Measurements from ENCODE around the gene GANAB.
"Not testable (repeated sequence)": the region's sequence is repeated elsewhere in the genome, so short reads cannot be mapped to it uniquely, and the experiment has no call there.

The GANAB gene

DNA sequence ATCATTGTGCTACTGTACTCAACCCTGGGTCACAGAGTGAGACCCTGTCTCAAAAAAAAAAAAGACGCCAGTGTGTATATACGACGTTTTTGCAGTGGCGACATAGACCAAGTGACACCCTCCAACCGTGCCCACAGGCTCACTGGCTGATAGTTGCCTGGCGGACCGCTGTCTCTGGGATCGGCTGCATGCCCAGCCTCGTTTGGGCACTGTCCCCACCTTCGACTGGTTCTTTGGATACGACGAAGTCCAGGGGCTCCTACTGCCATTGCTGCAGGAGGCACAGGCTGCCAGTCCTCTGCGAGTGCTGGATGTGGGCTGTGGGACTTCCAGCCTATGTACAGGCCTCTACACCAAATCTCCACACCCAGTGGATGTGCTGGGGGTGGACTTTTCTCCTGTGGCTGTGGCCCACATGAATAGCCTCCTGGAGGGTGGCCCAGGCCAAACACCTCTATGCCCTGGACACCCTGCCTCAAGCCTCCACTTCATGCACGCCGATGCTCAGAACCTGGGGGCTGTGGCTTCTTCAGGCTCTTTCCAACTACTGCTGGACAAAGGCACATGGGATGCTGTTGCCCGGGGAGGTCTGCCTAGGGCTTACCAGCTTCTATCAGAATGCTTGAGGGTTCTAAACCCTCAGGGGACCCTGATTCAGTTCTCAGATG, 20.0 kb upstream of the GANAB start:
- DNase-seq: no peak

DNA sequence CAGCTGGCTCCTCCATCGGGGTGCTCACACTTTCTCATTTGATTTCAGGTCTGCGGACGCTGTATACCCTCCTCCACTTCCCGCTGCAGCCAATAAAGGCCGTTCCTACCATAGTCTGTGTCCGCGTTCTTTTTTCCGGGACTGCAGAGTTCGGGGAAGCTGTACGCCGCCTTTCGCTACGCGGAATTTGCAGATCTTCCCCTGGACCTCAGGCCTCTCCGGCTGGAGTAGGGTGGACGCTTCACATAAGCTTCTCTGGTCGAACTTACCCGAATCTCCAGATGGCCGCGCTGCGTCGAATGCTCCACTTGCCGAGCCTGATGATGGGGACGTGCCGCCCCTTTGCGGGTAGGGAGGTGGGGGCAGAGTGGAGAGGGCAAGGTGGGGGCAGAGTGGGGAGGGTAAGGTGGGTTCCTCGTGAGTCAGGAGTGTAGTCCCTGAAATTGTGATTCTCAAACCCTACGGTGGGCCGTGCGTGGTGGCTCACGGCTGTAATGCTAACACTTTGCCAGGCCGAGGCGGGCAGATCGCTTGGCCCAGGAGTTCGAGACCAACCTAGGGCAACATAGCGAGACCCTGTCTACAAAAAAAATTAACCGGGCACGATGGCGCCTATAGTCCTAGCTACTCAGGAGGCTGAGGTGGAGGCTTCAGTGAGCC, 19.3 kb upstream of the GANAB start:
- peak; percentile 57 for DNase-seq

DNA sequence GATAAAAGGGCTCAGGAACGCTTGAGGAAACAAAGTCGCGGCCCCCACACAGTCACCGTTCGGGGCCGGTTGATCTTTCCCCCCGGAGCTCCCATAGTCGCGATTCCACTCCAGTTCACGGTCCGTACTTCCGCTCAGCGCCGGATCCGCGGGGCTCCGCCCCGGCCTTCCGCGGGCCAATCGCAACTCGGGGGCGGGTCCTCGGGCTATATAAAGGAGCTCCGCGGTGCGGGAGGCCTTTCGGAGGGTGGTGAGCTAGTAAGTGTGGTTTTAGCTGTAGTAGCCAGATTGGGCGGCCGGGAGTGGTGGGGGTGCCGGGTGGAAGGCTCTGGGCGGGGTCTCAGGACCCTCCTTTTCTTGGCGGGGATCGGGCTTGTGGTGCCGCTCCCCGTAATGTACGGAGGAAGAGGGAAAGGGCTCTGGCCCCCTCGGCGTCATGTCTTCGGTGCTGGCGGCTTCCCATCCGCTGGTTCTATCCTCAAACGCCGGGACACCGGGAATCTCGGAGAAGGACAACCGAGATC, 18.7 kb upstream of the GANAB start, which contains the start of the genes C11orf98 and CSKMT:
Gene C11orf98, minus strand, starts transcription at position 136 of the 524 bp plus-strand sequence. Its CDS starts 41 bp downstream, at position 95.
Gene CSKMT, plus strand, starts transcription at position 238 of the 524 bp plus-strand sequence. CDS start 568 bp downstream, outside the sequence.
- peak; percentile 96 for DNase-seq

DNA sequence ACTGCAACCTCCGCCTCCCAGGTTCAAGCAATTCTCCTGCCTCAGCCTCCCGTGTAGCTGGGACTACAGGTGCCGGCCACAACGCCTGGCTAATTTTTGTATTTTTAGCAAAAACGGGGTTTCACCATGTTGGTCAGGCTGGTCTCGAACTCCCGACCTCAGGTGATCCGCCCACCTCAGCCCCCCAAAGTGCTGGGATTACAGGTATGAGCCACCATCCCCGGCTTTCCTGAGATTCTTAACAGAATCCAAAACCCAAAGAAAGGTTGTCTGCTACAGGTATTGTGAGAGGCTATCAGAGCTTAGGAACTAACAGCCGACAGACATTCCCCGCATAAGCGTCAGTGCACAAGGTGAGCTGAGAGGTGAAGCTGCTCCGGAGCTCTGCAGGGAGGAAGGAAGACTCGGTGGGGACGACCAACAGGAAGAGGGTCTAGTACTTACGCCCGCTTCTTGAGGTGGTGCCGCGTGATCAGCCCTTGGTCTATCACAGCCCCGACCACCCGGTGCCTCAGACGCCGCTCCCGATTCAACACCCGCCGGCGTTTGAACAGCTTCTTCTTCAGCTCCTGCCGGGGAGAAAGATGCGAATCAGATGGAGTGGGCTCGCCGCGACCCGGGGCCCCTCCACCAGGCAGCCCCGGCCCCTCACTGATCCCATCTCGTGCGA, 18.1 kb upstream of the GANAB start:
- DNase-seq: no peak

DNA sequence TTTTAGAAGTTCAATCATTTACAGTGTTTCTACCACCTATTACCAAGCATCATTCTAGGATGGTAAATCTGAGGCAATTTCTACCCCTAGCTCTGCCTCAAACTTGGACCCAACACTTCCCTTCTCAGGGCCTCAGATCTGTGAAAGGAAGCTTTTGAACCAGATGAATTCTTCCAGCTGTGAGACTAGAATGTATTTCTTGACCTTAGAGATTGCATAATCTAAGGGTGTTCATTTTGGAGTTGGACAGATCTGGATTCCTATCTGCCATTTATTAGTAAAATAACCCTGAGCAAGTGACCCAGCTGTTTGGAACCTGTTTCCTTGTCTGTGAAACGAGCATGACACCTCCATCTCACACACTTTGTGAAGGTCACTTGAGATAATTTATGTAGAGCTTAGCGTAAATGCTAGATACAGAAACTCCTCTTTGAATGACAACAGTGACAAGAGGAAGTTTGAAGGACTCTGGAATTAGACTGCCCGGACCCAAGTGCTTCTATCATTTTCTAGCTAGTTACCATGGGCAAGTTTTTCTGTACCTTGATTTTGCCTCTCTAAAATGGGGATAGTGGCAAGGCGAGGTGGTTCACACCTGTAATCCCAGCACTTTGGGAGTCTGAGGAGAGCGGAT, 10.5 kb upstream of the GANAB start:
- DNase-seq: no peak

DNA sequence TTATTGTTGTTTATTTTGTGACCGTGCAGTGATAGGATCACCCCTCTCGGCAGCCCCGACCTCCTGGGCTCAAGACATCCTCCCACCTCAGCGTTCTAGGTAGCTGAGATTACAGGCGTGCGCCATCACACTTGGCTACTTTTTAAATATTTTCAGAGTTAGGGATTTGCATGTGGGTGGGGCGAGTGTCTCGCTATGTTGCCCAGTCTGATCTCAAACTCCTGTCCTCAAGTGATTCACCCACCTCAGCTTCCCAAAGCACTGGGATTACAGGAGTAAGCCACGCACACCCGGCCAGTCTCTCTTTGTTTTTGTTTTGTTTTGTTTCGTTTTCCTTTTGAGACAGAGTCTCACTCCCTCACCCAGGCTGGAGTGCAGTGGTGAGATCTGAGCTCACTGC, 7.9 kb upstream of the GANAB start:
- DNase-seq: no peak

DNA sequence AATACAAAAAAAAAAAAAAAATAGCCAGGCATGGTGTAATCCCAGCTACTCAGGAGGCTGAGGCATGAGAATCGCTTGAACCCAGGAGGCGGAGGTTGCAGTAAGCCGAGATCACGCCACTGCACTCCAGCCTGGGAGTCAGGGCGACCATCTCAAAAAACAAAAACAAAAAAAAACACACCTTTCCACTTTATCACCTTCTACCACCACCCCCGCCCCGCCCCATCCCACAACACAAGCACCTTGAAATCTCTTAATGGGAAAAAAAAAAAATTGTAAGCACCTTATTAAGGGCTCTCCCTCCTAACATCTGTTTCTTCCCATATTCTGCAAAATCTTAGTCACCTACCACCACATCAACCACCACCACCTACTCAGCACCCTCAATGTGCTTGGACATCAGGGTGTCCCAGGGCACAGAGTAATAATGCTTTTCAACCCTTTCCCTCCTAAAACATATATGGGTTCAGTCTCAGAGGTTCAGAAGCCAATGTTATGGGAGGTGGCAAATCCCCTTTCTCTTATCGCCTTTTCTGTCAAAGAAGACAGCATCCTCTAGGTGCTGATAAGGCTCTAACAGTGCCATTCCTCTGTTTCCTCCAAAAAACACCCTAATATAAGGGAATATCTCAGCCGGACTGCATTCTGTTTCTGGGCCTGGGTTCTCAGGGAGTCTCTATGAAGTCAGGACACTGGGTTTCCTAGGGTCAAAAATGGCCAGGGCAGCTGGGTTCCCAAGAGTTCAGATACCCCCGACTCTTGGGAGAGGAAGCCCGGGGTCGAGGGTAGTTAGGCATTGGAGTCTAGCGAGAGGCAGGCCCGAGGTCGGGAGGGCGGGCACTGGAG, 6.0 kb upstream of the GANAB start:
- no peak for DNase-seq

DNA sequence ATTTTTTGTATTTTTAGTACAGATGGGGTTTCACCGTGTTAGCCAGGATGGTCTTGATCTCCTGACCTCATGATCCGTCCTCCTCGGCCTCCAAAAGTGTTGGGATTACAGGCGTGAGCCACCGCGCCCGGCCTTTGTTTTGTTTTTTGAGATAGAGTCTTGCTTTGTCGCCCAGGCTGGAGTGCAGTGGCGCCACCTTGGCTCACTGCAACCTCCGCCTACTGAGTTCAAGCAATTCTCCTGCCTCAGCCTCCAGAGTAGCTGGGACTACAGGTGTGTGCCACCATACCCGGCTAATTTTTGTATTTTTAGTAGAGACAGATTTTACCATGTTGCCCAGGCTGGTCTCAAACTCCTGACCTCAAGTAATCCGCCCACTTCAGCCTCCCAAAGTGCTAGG, 3.9 kb upstream of the GANAB start:
- not testable (repeated sequence) for DNase-seq

DNA sequence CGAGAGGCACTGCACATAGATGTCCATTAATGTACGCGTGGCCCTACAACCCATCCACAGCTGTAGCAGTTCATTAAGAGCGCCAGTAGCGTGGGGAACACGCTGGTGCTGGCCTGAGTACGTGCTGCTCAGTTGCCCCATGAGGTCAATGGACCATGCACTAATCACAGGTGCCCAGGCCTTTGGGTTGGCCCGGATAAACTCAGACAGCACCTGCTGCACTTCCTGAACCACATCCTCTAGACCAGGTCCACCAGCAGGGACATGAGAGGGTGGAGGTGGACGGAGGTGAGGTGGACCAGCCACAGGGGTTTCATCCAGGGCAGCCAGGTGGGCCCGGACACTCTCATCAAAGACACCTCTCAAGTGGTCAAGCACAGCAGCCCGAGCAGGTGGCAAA, 3.1 kb upstream of the GANAB start:
- DNase-seq: no peak

DNA sequence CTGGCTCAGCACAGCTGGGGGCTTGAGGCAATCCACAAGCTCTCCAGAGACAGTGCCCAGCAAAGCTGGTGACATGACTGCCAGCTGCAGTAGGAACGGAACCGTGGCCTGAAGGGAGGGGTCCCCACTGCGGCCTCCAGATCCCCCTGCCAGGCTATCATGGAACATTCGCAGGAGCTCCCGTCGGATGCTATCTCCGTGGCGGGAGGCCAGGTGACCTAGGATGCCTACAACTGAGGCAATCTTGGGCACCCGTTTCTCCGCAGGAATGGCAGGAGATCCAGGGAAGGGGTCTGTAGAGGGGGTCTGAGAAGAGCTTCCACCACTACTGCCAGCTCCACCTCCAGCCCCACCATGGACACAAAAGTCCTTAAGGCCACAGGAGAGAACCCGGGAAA, 2.6 kb upstream of the GANAB start:
- DNase-seq: no peak

DNA sequence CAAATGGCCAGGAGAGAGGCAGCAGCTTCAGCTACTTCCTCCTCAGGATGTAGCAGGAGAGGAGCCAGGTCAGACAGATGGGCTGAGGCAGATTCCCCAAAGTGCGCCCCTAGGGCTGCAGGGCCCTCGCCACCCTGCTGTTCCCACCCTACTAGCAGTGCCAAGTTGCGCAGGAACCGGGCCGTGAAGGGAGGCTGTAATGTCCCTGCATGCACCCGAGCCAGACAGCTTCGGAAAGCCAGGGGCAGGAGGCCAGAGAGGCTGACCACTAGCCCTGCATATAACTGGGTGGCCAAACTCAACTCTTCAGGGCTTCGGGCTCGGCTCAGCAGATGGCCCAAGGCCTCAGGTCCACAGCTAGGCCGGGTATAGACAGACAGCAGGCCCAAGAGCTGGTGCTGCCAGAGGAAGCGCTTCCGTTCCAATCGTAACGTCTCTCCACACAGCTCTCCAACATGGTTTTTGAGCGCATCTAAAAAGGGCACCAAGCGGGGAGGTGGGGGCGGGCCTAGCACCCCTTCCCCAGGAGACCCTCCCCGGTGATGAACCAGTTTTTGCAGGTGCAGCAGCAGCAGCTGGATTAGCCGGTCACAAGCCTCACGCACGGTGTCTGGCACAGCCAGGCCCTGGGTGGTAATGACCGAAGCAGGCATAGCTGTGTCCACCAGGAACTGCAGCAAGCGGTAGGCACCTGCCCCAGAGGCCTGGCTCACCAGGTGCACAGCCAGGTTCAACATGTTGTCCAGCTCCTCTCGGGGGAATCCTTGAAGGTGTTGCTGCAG, 2.0 kb upstream of the GANAB start:
- DNase-seq: no peak

DNA sequence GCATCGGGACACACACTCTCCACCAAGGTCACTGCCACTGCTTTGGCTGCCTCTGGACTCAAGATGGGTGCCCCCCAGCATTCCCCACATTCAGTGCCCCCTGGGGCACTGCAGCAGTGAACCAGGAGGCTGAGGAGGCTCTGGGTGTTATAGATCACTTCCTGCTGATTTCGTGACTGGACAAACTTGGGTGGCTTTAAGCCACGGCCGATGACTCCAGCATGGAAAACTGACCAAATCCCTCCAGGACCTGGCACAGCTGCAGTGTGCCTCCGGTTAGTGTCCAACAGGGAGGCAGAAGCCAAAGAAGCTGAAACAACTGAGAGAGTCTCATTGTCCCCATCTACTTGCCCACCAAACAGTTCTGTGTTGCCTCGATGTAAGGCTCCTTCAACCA, 1.2 kb upstream of the GANAB start:
- DNase-seq: no peak

DNA sequence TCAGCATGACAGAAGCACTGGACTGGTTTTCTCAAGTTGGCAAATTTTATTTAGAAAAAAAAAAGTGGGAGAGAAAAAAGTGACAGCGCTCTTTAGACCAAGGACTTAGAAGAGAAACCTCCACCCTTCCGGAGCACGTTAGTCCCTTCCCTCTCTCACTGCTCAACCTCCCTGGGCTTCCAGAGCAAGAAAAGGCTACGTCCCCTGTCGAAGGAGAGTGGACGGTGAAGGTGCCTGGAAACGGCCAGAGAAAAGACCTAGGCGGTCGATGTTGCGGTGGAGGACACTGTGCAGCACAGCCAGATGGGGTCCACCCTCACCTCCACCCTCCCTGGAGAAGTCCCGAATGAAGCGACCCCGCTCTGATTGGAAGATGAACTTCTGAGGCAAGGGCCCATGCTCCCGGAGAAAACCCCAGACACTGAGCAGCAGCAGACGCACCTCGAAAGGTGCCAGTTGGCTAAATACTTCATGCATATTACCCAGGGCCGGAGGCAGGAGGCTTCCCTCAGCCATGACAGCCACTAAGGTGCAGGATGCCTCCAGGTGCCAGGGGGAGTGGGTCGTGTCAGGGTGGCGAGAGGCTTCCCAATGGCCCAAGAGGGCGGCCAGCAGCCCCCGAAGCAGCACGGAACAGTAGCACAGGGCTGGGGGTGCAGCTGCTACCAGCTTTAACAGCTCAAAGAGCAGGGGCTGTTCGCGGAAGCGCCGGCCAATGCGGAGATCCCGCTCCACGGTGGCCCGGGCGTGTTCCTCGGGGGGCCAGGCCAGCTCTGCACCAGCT, 604 bp upstream of the GANAB start:
- no peak for DNase-seq

DNA sequence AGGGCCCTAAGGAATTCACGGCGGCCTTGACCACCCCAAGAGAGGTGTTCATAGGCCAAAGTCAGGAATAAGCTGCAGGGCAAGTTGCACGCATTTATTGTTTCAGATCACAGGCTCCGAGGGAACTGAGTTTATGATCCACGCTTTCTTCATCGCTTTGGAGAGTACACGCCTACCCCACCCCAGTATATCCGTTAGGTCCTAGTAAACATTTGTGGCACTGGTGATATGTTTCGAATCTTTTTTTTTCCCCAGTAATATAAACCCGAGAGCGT, 805 bp downstream of the GANAB start:
- no peak for DNase-seq

DNA sequence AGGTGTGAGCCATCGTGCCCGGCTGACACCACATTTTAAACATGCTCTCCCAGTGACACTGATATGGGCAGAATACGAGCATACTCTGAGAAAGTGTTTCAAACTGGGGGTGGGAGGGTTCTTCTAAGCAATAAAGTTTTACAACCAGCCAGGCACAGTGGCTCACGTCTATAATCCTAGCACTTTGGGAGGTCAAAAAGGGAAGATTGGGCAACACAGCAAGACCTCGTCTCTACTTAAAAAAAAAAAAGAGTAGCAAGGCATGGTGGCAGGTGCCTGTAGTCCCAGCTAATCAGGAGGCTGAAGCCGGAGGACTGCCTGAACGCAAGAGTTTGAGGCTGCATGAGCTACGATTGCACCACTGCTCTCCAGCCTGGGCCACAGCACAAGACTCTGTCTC, 2.2 kb downstream of the GANAB start:
- no peak for DNase-seq

DNA sequence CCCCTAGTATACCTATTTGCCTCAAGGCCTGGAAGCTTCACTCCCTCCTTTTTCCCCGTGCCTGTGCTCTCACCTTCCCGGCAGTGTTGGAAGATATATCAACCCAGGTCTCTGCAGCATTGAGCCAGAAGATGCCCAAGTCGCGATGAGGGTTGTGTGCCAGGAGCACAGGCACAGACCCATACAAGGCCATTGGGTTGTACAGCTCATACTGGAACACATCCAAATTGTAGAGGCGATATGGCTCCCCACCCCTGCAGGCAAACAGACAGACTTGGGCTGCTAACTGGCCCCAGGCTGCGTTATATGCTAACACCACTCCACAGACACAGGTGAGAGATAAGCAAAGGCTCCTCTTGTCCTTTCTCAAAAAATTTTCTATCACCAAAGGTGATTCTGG, 13.9 kb downstream of the GANAB start:
- DNase-seq: no peak

DNA sequence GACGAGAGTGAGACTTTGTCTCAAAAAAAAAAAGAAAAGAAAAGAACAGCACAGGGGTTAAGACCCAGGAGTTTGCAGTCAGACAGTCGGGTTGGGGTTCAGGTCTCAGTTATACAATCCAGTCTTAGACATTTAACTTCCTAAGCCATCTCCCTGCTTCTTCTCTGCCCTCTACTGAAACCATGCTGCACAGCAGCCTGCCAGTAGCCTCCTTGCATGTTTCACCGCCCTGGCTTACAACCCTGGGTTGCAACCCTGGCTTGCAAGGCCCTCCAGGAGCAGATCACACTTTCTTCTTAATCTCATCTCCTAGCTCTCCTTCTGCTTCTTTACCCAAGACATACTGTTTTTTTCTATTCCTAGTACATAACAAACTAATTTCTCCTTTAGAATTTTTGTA, 18.7 kb downstream of the GANAB start:
- no peak for DNase-seq

DNA sequence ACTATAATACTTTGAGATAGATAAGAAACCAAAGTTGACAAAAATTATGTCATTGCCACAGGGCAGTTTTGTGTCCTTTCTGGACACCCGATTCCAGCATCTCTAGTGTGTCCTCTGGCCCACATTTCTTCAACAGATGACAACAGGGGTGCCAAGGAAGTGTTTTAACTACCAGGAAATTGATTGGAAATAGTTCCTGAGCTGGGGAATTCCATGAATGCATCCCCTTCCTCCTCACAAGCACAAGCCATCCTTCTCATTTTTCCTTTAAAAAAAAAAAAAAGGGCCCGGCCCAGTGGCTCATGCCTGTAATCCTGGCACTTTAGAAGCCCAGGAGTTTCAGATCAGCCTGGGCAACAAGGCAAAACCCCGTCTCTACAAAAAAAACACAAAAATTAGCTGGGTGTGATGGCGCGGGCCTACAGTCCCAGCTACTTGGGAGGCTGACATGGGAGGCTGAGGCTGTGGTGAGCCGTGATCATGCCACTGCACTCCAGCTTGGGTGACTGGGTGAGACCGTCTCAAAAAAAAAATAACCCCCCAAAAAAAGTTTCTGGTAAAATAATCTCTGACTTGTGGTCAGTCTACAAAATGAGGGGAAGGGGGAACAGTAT, 23.8 kb downstream of the GANAB start:
- DNase-seq: no peak

DNA sequence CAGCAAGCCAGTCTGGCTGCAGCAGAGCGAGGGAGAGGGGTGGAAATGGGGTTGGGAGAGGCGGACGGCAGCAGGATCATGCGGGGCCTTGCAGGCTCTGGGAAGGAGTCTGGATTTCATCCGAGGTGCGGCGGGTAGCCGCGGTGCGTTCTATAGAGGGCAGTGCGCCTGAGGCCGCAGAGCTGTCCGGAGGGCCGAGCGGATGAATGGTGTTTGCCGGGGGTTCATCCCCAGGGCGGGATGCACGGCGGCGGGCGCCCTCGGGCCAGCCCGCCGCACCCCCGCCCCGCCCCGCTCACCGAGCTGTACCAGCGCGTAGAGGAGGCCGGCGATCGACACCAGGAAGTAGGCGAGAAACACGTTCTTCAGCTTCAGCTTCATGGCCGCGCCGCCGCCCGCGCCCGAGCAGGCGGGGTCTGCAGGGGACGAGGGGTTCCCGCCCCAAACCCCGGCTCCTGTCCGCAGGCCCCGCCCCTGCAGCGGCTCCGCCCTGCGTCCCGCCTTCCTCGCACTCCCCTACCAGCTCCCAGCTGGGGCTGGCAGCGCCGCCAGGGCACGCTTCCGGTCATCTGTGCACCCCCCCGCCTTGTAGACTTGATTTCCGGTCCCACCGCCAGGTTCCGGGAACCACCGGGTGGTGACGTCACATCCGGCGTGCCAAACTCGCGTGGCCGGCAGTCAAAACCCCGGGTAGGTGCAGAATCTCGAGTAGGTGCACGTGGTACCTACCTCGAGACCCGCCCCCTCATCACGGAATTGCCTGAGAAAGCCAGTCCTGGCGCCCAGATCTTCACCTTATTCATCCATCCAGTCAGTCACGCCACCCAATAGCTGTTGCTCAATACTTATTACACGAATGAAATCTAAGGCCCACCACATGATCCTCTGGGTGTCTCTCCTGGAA, 24.6 kb downstream of the GANAB start, which contains the start of gene B3GAT3:
Gene B3GAT3, minus strand, starts transcription at position 420 of the 904 bp plus-strand sequence. Its CDS starts 39 bp downstream, at position 381.
- peak; percentile 98 for DNase-seq

Data from activated CD4-positive, CD25-positive, alpha-beta regulatory T cell treated with anti-CD3 and anti-CD28 coated beads, Interleukin-2, amount 50 U/mL, for 72 hours (primary cell).